GM19240 (cell line): Measurements from ENCODE around the gene SERP2.

ENCODE experiments used
- DNase-seq: peaks from one replicate; pipeline ENCODE4 v3.0.0; 2011; ENCODE audit warnings: low spot score; ENCODE audit not compliant: insufficient read length

SERP2 gene

GRCh38 chr13:44388427-44389059, 14.9 kb downstream of the SERP2 start:
- no peak for DNase-seq

GRCh38 chr13:44389060-44389666, 15.5 kb downstream of the SERP2 start:
- DNase-seq, result no peak

GRCh38 chr13:44389876-44390275, 16.3 kb downstream of the SERP2 start:
- no peak for DNase-seq

GRCh38 chr13:44393391-44393790, 19.8 kb downstream of the SERP2 start:
- no peak for DNase-seq

GRCh38 chr13:44394658-44395057, 21.0 kb downstream of the SERP2 start:
- DNase-seq, result no peak

GRCh38 chr13:44395976-44396694, 22.5 kb downstream of the SERP2 start:
- no peak for DNase-seq

GRCh38 chr13:44396701-44397580, 23.3 kb downstream of the SERP2 start:
- DNase-seq, result no peak

GRCh38 chr13:44397766-44398223, 24.2 kb downstream of the SERP2 start:
- no peak for DNase-seq

GRCh38 chr13:44398606-44399005, 25.0 kb downstream of the SERP2 start:
- no peak for DNase-seq

GRCh38 chr13:44399074-44399473, 25.4 kb downstream of the SERP2 start:
- DNase-seq, result no peak

- DNase-seq, result no peak
These were observed 27.1 kb downstream of the SERP2 start for GRCh38 chr13:44400736-44401135.

- DNase-seq, result no peak
These were observed 28.0 kb downstream of the SERP2 start for GRCh38 chr13:44401577-44401976.

GRCh38 chr13:44402899-44403445, 29.3 kb downstream of the SERP2 start:
- DNase-seq, result no peak

GRCh38 chr13:44403461-44404056, 29.9 kb downstream of the SERP2 start:
- no peak for DNase-seq

GRCh38 chr13:44404261-44405132, 30.9 kb downstream of the SERP2 start:
- DNase-seq, result no peak

- no peak for DNase-seq
These were observed 33.0 kb downstream of the SERP2 start for GRCh38 chr13:44406617-44407016.

- no peak for DNase-seq
These were observed 33.8 kb downstream of the SERP2 start for GRCh38 chr13:44407379-44407778.

- no peak for DNase-seq
These were observed 34.3 kb downstream of the SERP2 start for GRCh38 chr13:44407891-44408290.

- no peak for DNase-seq
These were observed 36.0 kb downstream of the SERP2 start for GRCh38 chr13:44409595-44409994.

GRCh38 chr13:44410328-44410859, 36.8 kb downstream of the SERP2 start:
- no peak for DNase-seq
